Left cardiac atrium (tissue), 4 donors: ENCODE results near the gene SLC25A39. TPM values are rescaled to one million over a fixed set of nuclear protein-coding genes. Genes with fewer than 3 reads are reported as not detected.
A peak's percentile ranks its signal among the peaks of the same experiment; 100 is the strongest.
"Not testable (repeated sequence)": the region's sequence is repeated elsewhere in the genome, so short reads cannot be mapped to it uniquely, and the experiment has no call there.

Experiments
- ATAC-seq, 2 donors: fragments of 200-7000 bp; cut with Tn5 transposase; one replicate each; pipeline ENCODE4 v1.9.1; 2020; ENCODE audit warnings: mild to moderate bottlenecking in 2 of 2, moderate library complexity in 2 of 2
- DNase-seq: peaks from one replicate; pipeline ENCODE4 v3.0.0-alpha.2; 2020
- intact Hi-C, 2 donors: fragments of 100-400 bp; cut with DNase I; formaldehyde crosslinking; loops; one replicate each; pipeline versions ENCODE4 v1.14.1 to v1.15.1; 2022 to 2023
- total RNA-seq, 2 donors: library from RNA; stranded (reverse); fragmentation: NEBNext Ultra II Directional; extraction: Animal tissue kit (Norgen Biotek cat#: 25700); gene quantifications; one replicate each; pipeline ENCODE4 v1.2.1, GENCODE V29; 2021
- donor health status: DM: no; HTN: yes; CAD: no.
- donor health status: DM: no; HTN: yes; CAD: no; lungs with severe emphysema.
- donor health status: DM: yes; HTN: yes; CAD: no.
- donor health status: Dilated cardiomyopathy.

Gene SLC25A39
- total RNA-seq, 2 donors from 2014 or later, result 60.9 to 62.5 TPM

DNA sequence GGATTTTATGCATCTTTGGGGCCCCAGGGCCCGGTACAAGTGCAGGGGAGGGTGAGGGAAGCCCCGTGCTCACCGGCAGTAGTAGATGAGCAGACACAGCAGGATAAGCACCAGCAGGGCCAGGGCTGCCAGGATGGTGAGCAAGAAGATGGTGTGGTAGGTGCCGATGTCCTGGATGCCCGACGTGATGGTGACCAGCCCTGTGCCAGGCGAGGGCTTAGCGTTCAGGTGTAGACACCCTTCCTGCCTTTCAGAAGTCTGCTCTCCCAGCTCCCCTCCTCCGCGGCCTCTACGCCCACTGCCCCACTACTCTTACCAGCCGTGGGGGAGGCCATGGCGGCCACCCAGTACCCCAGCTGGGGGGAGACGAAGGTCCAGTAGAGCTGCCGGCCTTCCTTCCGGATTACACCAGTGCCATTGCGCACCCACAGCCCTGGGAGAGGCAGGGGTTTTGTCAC is 31.0 kb upstream of the SLC25A39 start:
- intact Hi-C loops, result no loop called here
- DNase-seq, result no peak
- no peak for ATAC-seq

DNA sequence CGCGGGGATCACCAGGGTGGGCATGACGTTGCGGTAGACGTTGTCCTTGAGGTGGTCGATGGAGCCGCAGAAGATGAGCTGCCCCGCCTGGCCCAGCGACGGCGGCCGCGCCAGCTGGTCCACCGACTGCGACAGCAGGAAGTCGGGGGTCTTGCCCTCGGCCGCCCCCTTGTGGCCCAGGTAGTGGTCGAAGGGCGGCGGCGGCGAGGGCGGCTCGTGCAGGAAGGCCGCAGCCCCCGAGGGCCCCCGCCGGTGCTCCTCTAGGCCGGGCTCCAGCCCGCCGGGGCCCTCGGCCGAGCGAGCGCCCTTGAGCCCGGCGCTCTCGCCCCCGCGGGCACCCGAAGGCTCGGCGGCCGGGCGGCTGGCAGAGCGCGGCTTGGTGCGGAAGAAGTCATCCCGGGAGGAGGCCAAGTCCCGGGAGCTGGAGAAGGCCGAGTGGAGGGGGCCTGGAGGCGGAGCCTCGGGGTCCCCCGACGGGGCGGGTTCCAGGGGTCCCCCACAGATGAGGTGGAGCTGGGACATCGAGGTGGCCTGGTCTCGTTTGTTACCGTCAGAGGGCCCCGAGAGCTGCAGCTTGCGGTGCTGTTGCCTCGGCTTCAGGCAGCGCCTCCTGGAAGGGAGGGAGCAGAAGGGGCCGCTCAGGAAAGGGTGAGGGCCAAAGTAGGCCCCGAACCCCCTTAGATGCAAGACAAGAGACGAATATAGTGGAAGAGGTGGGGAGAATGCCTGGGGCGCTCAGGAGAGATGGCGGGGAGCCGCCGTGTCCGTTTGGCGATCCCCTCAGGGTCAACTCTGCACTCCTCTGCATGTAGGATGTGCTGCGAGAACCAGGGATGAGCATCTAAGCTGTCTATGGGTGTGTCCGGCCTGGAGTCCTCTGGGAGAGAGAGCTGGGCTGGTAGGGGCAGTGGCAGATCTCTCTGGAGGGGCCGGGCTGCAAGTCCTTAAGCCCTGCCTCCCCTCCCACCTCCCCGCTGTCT is 30.2 kb upstream of the SLC25A39 start:
- intact Hi-C loops, result no loop called here
- ATAC-seq (peak in 1 of 2 donors; percentile 1), DNase-seq (peak; percentile 65)

- peak; percentile 12 to 54 for ATAC-seq
- intact Hi-C loops, result no loop called here
- no peak for DNase-seq
Measured at GRCh38 chr17:44353672-44354331, 29.2 kb upstream of the SLC25A39 start.

- DNase-seq (no peak), ATAC-seq (no peak)
- intact Hi-C loops, result no loop called here
Measured at GRCh38 chr17:44352828-44353671, 28.4 kb upstream of the SLC25A39 start.

DNA sequence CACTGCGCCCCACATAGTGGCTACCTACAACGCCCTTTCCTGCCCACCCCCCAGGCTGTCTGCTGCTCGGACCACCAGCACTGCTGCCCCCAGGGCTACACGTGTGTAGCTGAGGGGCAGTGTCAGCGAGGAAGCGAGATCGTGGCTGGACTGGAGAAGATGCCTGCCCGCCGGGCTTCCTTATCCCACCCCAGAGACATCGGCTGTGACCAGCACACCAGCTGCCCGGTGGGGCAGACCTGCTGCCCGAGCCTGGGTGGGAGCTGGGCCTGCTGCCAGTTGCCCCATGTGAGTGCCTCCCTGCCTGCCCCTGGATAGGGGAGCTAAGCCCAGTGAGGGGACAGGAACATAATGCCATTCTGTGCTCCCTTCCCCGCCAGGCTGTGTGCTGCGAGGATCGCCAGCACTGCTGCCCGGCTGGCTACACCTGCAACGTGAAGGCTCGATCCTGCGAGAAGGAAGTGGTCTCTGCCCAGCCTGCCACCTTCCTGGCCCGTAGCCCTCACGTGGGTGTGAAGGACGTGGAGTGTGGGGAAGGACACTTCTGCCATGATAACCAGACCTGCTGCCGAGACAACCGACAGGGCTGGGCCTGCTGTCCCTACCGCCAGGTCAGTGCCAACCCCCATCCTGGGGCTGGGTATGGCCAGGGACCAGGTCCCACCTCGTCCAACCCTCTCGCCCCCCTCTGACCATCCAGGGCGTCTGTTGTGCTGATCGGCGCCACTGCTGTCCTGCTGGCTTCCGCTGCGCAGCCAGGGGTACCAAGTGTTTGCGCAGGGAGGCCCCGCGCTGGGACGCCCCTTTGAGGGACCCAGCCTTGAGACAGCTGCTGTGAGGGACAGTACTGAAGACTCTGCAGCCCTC is 27.6 kb upstream of the SLC25A39 start:
- ATAC-seq (no peak), DNase-seq (no peak)
- intact Hi-C loops, result no loop called here

GRCh38 chr17:44351464-44351863 is 26.8 kb upstream of the SLC25A39 start:
- DNase-seq, result no peak
- ATAC-seq, result no peak
- intact Hi-C loops, result no loop called here

- DNase-seq (peak; percentile 77), ATAC-seq (peak; percentile 45 to 48)
- intact Hi-C loops, result no loop called here
Measured at GRCh38 chr17:44350733-44351226, 26.2 kb upstream of the SLC25A39 start.

- no peak for ATAC-seq
- intact Hi-C loops, result no loop called here
- DNase-seq, result no peak
Measured at GRCh38 chr17:44349553-44350070, 25.0 kb upstream of the SLC25A39 start.

GRCh38 chr17:44348988-44349364 is 24.4 kb upstream of the SLC25A39 start:
- DNase-seq (no peak), ATAC-seq (no peak)
- intact Hi-C loops, result no loop called here

GRCh38 chr17:44348234-44348987 is 23.8 kb upstream of the SLC25A39 start:
- intact Hi-C loops, result no loop called here
- no peak for DNase-seq
- no peak for ATAC-seq

DNA sequence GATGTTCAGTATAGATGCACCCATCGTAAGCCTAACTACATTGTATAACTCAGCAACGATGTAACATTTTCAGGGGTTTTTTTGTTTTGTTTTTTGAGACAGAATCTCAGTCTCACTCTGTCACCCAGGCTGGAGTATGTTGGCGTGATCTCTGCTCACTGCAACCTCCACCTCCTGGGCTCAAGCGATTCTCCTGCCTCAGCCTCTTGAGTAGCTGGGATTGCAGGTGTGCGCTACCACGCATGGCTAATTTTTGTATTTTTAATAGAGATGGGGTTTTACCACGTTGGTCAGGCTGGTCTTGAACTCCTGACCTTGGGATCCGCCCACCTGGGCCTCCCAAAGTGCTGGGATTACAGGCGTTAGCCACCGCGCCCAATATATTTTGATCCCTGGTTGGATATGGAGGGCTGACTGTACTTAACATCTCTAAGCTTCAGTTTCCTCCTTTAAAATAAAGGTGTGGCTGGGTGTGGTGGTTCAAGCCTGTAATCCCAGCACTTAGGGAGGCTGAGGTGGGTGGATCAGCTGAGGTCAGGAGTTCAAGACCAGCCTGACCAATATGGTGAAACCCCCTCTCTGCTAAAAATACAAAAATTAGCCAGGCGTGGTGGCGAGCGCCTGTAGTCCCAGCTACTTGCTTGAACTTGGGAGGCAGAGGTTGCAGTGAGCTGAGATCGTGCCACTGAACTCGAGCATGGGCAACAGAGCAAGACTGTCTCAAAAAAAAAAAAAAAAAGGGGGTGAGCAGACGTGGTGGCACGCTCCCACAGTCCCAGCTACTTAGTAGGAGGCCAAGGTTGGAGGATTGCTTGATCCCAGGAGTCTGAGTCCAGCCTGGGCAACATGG is 22.8 kb upstream of the SLC25A39 start:
- DNase-seq, intact Hi-C loops, ATAC-seq: not testable (repeated sequence)

DNA sequence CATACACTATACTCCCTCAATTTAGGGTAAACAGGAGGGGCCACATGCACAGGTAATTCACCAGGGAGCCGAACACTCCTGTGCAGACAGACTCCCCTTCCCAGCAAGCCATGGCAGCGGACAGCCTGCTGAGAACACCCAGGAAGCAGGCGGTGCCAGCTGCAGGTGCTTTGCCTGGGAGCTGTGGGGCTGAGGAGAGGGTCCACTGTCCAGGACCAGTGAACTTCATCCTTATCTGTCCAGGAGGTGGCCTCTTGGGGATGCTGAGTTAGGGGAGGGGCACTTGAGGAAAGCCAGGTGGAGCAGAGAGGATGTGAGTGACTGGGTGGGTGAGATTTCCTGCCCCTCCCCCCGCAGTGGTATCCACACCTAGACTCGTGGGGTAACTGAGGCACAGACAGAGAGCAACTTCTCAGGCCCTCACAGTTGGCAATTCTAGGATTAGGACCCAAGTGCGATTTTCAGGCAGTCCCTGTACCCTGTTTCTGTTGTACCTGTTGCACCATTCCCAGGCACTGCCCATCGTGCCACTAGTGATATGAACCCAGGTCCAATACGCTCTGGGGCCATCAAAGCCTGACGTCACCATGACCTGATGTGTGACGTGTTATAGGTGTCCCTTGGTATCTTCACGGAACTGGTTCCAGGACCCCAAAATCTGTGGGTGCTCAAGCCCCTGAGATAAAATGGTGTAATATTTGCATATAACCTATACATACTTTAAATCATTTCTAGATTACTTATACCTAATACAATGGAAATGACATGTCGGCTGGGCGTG is 21.6 kb upstream of the SLC25A39 start:
- intact Hi-C loops, result no loop called here
- ATAC-seq (no peak), DNase-seq (no peak)

DNA sequence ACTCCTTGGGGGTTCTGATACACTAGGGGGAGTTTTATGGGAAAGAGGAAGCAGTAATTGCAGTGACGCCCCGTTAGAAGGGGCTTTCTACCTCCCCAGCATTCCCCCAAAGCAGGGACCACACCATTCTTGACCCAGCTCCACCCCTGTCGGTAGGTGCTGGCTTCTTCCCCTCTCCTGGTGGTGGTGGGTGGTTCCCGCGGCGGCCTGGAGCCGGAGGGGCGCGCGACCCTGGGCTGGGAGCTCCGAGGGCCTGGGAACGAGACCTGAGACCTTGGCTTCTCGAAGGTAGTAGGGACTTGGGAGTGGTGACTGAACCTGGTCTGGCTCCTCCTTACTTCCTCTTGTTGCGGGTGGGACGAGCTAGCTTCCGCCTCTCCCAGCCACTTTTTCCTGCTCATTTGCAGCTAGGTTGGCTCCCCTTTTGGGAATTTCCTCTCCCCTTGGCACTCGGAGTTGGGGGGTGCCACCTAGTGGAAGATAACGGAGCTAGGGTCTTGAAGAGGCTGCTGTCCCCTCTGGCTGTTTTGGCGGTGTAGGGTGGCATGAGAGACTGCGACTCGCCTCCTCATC is 20.9 kb upstream of the SLC25A39 start:
- peak; percentile 20 to 36 for ATAC-seq
- intact Hi-C loops, result no loop called here
- DNase-seq, result no peak

- intact Hi-C loops, result no loop called here
- DNase-seq (peak; percentile 93), ATAC-seq (peak; percentile 99)
Measured at GRCh38 chr17:44344939-44345453, 20.4 kb upstream of the SLC25A39 start, which contains the start of gene GRN. Gene GRN, plus strand, starts transcription at chr17:44345302. Its CDS starts 3,863 bp downstream, at chr17:44349165.
